Measurements from ENCODE around the gene GUCY2C.

Gene GUCY2C

DNA sequence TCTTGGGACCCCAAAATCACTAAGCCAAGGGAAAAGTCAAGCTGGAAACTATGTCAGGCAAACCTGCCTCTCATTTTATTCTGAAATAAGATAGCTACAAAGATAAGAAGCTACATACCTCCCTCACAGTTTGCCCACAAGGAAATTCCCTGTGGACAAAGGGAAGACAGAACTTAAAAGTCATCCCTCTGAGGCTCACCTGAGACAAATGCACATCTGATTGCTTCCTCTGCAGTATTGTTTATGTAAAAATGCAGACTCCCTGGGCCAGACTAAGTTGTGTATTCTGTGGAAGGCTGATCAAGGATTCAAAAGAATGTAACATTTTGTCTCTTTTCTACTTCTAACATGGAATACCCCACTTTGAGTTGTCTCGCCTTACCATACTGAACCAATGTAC, 126.2 kb downstream of the GUCY2C start:
- DNase-seq (ENCODE audit: low read depth) = no peak

DNA sequence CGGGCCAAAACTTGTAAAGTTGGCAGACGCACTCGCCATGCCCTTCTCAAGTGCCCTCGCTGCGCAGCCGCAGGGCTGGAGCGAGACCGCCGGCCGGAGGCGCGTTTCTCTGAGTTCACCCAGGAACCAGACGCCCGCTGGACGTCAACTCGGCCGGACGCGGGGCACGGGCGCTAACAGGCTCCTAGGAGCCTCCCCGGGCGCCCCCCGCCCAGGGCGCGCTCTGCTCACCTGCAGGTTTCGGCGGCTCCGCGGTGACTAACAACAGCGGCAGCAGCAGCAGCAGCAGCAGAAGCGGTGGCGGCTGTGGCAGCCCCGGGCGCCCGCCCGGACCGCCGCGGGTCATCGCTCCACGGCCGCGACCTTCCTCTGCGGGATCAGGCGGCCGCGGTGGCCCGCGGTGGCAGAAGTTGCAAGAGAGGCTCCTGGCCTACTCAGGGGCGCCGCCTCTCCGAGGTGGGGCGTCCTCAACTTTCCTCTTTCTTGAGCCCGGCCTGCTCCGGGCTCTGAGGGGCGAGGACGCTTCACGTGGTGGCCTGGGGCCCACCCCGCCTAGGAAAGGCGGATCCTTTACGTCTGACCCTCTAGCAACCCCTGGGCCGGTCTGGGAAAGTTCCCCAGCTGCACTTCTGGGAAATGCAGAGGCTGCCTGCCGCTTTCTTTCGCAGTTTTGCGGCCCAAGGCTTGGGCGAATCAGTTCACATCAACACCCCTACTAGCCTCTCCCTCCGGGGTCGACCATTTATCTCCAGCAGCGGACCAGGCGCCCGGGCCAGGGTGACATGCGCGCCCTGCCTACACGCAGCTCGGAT, 128.8 kb downstream of the GUCY2C start, which contains the start of gene PLBD1:
PLBD1 (minus strand) TSS at position 533 of the 812 bp plus-strand sequence; CDS start at position 346, 187 bp downstream.
- DNase-seq (ENCODE audit: low read depth) = peak; percentile 16

DNA sequence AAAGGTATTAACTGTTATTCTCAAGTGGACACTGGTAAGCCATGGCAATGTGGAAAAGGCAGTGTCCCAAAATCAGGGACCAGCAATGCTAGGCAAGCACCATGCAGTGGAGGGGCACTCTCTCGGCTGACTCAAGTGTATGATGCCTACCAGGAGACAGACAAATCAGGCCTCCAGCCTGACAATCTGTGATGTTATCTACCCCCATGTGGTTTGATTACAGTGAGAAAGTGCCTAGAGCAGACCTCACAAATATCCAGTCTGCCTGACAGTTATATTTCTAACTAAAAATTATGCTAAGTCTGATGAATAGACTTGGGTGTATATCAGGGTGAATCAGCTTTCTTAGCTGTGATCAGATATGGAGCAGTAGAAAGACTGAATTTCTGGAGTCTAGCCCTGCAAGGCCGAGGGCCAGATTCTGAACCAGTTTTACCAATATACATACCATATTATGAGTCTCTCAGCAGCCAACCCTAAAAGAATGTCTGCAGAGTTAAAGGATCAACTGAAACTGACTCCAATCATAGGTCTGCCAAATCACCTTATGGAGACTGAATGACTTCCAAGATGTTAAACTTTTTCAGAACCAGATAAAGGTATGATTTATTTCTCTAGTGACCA, 132.0 kb downstream of the GUCY2C start:
- no peak for DNase-seq (ENCODE audit: low read depth)

DNA sequence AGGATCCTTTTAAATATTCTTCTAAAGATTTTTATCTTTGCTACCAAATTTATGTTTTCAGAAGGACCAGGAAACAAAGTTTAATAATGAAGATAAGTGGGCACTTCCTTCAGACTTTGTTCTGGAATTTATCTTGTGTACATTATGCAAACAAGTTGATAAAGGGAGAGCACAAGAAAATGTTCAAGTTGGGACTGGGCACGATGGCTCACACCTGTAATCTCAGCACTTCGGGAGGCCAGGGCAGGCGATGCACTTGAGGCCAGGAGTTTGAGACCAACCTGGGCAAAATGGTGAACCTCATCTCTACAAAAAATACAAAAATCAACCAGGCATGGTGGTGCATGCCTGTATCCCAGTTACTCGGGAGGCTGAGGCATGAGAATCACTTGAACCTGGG, 133.4 kb downstream of the GUCY2C start:
- DNase-seq (ENCODE audit: low read depth) = no peak
